ENCODE results near the gene ABHD14A. TPM values are rescaled to one million over a fixed set of nuclear protein-coding genes. Genes with fewer than 3 reads are reported as not detected.

Gene ABHD14A
- total and polyA plus RNA-seq, 2 experiments from 2014 or later, result 17.1 to 55.1 TPM

DNA sequence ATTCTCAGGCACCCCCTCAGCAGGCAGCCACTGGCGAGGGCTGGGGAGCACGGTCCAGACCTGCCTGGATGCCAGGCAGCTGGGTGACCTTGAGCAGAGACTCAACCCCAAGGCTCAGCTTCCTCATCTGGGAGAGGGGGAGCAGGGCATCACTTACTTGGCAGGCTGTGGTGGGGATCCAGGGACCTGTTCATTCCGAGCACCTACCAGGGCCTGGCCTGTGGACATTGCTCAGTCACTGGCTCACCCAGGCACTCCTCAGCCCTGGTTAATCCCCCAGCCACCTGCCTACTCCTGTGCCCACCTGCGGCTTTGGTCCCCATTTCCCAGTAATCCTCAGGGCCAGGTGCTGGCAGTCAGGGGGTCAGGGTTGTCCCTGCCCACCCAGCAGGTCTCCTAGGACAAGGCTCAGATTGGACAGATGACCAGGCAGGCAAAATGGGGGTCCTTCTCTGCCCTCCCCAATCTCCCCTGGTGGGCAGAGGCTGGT is 30.1 kb downstream of the ABHD14A start:
- Histone ChIP-seq H3K27me3 (no peaks in the 10 kb centered on the region), H3K4me2 (no peak overlapping the region), H3K9me2 (replicated peaks; ENCODE audit: insufficient read depth) (no peaks in the 10 kb centered on the region), H3K4me1 (ENCODE audit: insufficient read depth) (peaks cover 19% of the 10 kb centered on the region), H2AFZ (no peak overlapping the region), H3K36me3 (replicated peaks; ENCODE audit: insufficient read depth, low read depth) (no peaks in the 10 kb centered on the region), H3K4me3 (no peak overlapping the region), H3K79me2 (no peaks in the 10 kb centered on the region), H3K9me3 (ENCODE audit: low read depth) (no peaks in the 10 kb centered on the region), H4K20me1 (ENCODE audit: insufficient read depth, poor library complexity, severe bottlenecking) (no peaks in the 10 kb centered on the region), H3K27ac (no peak overlapping the region)
- TF ChIP-seq EZH2 (IDR thresholded peaks at IDR 0.05; ENCODE audit: borderline replicate concordance), result no peak
- TF ChIP-seq, protein P1, sequence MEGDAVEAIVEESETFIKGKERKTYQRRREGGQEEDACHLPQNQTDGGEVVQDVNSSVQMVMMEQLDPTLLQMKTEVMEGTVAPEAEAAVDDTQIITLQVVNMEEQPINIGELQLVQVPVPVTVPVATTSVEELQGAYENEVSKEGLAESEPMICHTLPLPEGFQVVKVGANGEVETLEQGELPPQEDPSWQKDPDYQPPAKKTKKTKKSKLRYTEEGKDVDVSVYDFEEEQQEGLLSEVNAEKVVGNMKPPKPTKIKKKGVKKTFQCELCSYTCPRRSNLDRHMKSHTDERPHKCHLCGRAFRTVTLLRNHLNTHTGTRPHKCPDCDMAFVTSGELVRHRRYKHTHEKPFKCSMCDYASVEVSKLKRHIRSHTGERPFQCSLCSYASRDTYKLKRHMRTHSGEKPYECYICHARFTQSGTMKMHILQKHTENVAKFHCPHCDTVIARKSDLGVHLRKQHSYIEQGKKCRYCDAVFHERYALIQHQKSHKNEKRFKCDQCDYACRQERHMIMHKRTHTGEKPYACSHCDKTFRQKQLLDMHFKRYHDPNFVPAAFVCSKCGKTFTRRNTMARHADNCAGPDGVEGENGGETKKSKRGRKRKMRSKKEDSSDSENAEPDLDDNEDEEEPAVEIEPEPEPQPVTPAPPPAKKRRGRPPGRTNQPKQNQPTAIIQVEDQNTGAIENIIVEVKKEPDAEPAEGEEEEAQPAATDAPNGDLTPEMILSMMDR (IDR thresholded peaks at IDR 0.05; ENCODE audit: poor library complexity), result no peak
- no peak for TF ChIP-seq EZH2phosphoT487 (IDR thresholded peaks at IDR 0.05; ENCODE audit: low read depth, severe bottlenecking, unreplicated experiment)
- no peak for DNase-seq (ENCODE audit: low spot score)
- 91% methylated on average over 4 of the region's 4 CpGs for WGBS (ENCODE audit: low lambda C conversion rate, missing lambda C conversion rate)

DNA sequence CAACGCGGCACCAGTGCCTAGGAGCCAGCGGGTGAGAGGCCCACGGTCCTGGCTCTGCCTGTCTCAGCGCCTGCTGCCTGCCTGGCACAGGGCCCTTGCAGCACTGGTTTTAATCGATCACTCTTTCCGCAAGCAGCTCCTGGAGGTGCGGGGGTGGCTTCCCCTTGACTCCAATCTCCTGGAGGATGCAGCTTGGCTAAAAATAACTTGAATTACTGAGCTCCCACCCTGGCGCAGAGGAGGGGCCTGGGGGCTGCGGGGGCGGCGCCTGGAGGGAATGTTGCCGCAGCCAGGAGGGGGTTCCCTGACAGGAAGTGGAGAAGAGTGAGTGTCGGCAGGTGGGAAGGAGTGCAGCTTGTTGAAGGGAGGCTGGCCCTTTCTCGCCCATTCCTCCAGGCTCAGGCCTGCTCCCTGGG is 30.7 kb downstream of the ABHD14A start:
- Histone ChIP-seq H3K27ac (peak overlapping the region; percentile 20), H3K4me1 (ENCODE audit: insufficient read depth) (peaks cover 19% of the 10 kb centered on the region), H3K79me2 (no peaks in the 10 kb centered on the region), H3K4me2 (peak overlapping the region; percentile 44), H3K4me3 (no peak overlapping the region), H4K20me1 (ENCODE audit: insufficient read depth, poor library complexity, severe bottlenecking) (no peaks in the 10 kb centered on the region), H3K36me3 (replicated peaks; ENCODE audit: insufficient read depth, low read depth) (no peaks in the 10 kb centered on the region), H3K27me3 (no peaks in the 10 kb centered on the region), H3K9me2 (replicated peaks; ENCODE audit: insufficient read depth) (no peaks in the 10 kb centered on the region), H2AFZ (no peak overlapping the region), H3K9me3 (ENCODE audit: low read depth) (no peaks in the 10 kb centered on the region)
- DNase-seq (ENCODE audit: low spot score), result peak; percentile 60
- 29% methylated on average over 12 of the region's 15 CpGs for whole genome bisulfite sequencing (ENCODE audit: low lambda C conversion rate, missing lambda C conversion rate)
- TF ChIP-seq, protein P1 (IDR thresholded peaks at IDR 0.05; ENCODE audit: poor library complexity), result no peak
- TF ChIP-seq EZH2phosphoT487 (IDR thresholded peaks at IDR 0.05; ENCODE audit: low read depth, severe bottlenecking, unreplicated experiment), result no peak

DNA sequence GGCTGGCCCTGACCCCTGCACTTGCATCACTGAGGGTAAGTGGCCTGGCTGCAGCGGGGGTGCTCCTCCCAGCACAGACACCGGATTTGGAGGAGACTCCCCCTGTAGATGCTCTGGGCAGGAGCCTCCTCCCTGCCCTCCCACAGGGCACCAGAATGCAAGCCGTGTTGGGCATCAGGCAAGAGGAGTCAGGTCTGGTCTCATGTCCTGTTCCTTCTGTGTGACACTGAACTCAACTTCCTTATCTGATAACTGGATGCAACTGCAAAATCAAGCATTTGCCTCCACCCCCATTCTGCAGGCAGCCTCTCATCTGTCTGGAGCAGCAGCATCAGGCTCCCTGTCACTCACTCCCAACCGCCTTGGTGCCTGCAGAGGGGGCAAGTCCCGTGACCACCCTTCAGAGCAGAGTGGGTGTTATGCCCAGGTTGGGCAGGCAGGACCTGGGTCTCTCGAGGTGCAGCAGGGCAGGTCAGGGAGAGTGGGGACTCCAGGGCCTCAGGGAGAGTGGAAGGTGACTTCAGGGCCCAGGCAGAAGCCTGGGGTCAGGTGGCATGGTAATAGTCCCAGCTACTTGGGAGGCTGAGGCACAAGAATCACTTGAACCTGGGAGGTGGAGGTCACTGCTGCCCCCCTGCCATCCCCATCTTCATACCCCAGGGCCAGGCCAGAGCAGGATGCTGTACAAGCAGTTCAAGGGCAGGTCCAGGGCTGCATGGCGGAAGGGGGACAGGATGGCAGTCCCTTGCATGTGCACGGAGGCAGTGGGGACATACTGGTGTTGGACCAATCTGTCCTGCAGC is 31.4 kb downstream of the ABHD14A start:
- Histone ChIP-seq H3K4me3 (no peak overlapping the region), H3K4me2 (peak overlapping the region; percentile 44), H3K27me3 (no peaks in the 10 kb centered on the region), H3K27ac (no peak overlapping the region), H4K20me1 (ENCODE audit: insufficient read depth, poor library complexity, severe bottlenecking) (no peaks in the 10 kb centered on the region), H3K36me3 (replicated peaks; ENCODE audit: insufficient read depth, low read depth) (no peaks in the 10 kb centered on the region), H3K79me2 (no peaks in the 10 kb centered on the region), H3K9me3 (ENCODE audit: low read depth) (no peaks in the 10 kb centered on the region), H2AFZ (no peak overlapping the region), H3K9me2 (replicated peaks; ENCODE audit: insufficient read depth) (no peaks in the 10 kb centered on the region), H3K4me1 (ENCODE audit: insufficient read depth) (peaks cover 19% of the 10 kb centered on the region)
- no peak for TF ChIP-seq EZH2 (IDR thresholded peaks at IDR 0.05; ENCODE audit: borderline replicate concordance)
- TF ChIP-seq EZH2phosphoT487 (IDR thresholded peaks at IDR 0.05; ENCODE audit: low read depth, severe bottlenecking, unreplicated experiment), result no peak
- TF ChIP-seq, protein P1 (IDR thresholded peaks at IDR 0.05; ENCODE audit: poor library complexity), result no peak
- 62% methylated on average over 8 of the region's 8 CpGs for WGBS (ENCODE audit: low lambda C conversion rate, missing lambda C conversion rate)
- DNase-seq (ENCODE audit: low spot score), result no peak

Measured in hepatocyte (in vitro differentiated cells).